CMK (cell line): Measurements from ENCODE around the gene SH3BGRL3.
"Not testable (repeated sequence)": the region's sequence is repeated elsewhere in the genome, so short reads cannot be mapped to it uniquely, and the experiment has no call there.

Experiments
- DNase-seq: peaks from one replicate; pipeline ENCODE4 v3.0.0-alpha.2; 2010; ENCODE audit warnings: low read depth

Gene SH3BGRL3

DNA sequence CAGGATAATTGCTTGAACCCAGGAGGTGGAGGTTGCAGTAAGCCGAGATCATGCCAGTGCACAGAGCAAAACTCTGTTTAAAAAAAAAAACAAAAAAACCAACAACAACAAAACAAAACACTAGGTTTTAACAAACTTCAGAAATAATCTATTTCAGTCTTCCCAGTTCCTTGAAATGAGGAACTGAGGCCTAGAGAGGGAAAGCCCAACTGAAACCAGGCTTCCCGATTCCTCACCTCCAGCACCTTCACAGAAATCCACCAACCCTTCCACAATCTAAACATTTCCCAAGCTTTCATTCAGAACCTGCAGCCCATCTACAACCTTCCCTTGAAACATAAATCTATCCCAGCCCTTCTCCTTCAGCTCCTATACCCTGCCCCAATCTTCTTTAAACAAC is 37.3 kb downstream of the SH3BGRL3 start:
- DNase-seq: no peak

GRCh38 chr1:26317612-26318337 is 37.9 kb downstream of the SH3BGRL3 start, which contains the start of gene CD52:
Gene CD52, plus strand, starts transcription at chr1:26317958. Its CDS starts 60 bp downstream, at chr1:26318018.
- DNase-seq: peak; percentile 95

GRCh38 chr1:26318338-26319064 is 38.6 kb downstream of the SH3BGRL3 start:
- no peak for DNase-seq

DNA sequence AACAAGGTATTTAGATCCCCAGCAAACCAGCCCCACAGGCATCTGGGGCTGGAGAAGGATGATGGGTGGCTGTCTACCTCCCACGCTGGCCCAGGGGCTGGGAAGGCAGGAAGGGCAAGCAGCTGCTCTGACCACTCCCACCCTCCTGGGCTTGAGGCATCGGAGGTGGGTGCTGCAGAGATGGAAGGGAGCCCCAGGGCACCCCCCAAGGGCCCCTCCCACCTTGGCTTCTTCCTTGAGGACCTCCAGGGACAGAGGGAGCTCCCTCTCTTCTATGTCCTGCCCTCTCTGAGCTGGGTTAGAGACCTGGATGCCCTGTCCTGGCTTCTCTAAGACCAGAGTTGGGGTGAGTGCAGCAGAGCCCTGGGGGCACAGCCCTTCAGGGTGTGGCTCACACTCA is 41.0 kb downstream of the SH3BGRL3 start:
- no peak for DNase-seq

DNA sequence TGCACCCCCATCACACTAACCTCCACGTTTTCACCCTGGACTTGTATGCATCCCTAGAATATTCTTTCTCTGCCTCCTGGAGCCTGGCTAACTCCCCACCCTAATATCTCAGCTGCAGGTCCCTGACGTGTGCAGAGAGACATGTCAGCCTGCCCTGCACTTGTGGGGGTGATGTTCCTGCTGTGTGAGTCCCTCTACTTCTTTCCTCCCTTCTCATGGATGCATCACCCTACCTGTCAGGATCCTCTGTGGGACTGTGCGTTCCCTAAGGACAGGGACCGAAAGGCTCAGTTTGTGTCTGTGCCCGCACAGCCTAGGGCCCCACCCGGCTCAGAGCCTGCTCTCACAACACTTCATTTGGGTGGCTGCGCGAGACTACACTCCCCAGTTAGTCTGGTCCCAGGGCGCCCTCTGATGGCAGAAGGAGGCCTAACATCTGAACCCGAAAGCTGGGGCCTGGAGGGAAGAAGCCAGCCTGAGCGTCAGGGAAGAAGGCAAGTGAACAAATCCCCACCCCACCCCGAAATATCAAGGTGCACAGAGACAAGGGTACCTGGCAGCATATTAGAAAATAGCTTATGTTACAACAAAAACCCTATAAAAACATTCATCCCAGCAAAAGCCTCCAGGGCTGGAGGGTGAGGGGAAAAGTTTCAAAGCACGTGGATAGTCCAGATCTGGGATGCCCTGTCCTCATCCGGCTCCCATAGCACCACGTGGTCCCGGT is 41.6 kb downstream of the SH3BGRL3 start:
- DNase-seq: peak; percentile 85

DNA sequence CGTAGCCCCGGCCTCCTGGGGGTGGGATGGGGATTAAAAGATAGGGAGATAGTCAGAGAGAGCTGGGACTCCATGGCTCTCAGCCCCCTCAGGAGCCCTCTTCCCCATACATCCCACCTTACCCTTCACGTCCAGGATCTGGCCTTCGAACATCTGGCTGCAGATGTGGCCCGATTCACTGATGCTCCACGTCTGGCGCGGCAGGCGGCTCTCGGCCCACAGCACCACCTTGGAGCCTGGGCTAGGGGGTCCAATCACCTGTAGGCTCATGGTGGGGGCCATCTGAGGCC is 42.1 kb downstream of the SH3BGRL3 start:
- no peak for DNase-seq

DNA sequence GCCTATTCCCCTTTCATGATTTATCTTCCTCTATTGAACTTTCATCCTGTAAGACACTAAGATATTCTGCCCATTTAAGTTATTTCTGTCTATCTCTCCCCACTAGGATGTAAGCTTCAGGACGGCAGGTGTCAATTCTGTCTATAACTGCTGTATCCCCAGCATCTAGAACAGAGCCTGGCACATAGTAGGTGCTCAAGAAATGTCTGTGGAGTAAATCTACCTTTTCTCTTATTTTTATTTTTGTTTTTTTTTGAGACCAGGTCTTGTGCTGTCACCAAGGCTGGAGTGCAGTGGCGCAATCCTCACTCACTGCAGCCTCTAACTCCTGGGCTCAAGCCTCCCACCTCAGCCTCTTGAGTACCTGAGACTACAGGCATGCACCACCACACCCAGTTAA is 43.5 kb downstream of the SH3BGRL3 start:
- no peak for DNase-seq

GRCh38 chr1:26324550-26324949 is 44.7 kb downstream of the SH3BGRL3 start:
- DNase-seq: no peak

DNA sequence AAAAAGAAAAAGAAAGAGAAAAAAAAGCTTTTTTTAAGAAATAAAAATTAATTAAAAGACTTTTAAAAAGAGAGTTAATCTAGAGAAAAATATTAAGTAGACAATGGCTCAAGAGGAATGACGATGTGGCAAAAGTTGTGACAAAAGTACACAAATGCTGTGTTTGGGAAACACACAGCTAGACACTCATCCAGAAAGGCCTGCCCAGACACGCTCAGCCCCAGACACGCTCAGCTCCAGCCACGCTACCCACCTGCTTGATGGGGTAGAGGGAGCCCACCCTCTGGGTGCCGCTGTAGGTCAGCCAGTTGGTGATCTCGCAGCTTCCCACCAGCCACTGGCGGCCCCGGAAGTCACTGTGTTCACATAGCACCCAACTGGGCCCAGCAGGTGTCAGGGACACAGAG is 48.1 kb downstream of the SH3BGRL3 start:
- no peak for DNase-seq

- DNase-seq: no peak
Observed at GRCh38 chr1:26328597-26328996, 48.7 kb downstream of the SH3BGRL3 start.

- not testable (repeated sequence) for DNase-seq
Observed at GRCh38 chr1:26329380-26329779, 49.5 kb downstream of the SH3BGRL3 start.

GRCh38 chr1:26330276-26330675 is 50.4 kb downstream of the SH3BGRL3 start:
- no peak for DNase-seq
